GM19023 (cell line): ENCODE measurements around the gene PABPN1L.

Experiments
- ATAC-seq: cut with Tn5 transposase; IDR thresholded peaks from one replicate; pipeline ENCODE4 v1.9.1; 2021; ENCODE audit warnings: mild to moderate bottlenecking, moderate library complexity; ENCODE audit not compliant: unreplicated experiment

The PABPN1L gene

DNA sequence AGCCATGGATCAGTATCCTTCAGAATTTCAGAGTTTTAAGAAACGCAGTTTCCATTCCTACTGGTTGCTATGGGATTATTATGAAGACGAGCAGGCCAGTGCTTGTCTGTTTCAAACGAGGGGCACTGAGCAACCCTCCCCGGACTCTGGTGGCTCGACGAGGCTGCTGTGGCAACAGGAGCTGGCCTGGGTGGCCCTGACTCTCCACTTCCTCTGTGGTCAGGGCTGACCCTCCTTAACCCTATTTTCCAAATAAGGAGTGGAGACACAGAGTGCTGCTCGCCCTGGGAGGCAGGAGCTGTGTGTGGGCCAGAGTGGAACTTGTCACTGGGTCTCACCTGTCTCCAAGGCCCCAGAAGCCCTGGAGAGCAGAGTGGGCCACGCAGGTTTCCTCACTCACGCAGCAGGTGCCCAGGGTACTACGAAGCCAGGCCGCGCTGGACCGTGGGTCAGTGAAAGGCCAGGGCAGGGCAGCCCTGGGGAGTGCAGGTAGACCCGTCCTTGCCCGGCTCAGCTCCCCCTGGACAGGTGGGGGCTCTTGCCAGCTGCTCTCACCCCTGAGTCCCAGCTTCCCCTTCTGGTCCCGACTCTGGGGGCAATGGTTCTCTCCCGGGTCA is 13.0 kb downstream of the PABPN1L start:
- no peak for ATAC-seq

GRCh38 chr16:88851616-88852015 is 14.8 kb downstream of the PABPN1L start:
- no peak for ATAC-seq

DNA sequence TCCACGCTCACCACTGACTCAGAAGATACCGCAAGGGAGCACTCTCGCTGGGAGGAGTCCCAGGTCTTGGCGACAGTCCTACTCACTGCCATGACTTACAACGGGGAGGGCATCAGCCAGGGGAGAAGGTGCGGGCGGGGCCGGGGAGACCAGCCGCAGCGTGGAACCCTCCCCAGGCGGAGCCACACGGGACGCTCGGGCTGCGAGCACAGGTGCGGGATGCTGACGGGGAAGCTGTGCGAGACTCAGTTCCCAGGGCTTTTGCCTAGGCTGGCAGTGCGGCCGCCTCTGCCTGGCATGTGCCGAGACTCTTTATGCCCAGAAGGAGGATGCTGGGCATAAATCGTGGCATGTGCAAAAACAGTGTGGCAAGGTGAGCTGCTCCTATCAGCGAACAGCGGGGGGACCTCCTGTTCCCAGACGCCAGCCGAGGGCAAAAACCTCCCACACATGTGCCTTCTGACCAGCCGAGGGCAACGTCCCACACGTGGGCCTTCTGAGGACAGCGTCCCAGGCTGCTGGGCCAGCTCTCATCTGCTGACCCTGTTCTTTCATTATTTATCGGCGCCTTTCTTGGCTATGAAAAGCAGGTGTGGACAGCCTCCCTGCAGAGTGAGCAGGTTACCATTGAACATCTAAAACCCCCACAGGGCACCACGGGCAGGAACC is 15.8 kb downstream of the PABPN1L start:
- no peak for ATAC-seq

DNA sequence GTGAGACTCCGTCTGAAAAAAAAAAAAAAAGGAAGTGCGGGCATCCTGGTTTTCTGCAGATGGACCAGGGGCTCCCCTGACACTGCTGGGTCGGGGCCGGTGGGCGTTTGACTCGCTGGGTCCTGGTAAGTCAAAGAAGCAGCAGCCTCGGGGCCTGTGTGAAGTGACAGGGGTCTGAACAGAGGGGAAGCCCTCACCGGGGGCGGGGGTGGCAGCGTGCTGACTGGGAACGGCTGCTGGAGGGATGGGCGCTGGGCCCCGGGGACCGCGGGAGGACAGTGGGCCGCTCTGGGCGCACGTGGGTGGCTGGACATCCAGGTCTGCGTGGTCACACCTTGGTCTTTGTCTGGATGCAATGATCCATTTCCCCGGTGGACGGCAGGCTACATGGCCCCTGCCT is 17.9 kb downstream of the PABPN1L start:
- no peak for ATAC-seq

- ATAC-seq: no peak
Observed at GRCh38 chr16:88847654-88848053, 18.8 kb downstream of the PABPN1L start.

GRCh38 chr16:88846088-88846487 is 20.4 kb downstream of the PABPN1L start:
- no peak for ATAC-seq

DNA sequence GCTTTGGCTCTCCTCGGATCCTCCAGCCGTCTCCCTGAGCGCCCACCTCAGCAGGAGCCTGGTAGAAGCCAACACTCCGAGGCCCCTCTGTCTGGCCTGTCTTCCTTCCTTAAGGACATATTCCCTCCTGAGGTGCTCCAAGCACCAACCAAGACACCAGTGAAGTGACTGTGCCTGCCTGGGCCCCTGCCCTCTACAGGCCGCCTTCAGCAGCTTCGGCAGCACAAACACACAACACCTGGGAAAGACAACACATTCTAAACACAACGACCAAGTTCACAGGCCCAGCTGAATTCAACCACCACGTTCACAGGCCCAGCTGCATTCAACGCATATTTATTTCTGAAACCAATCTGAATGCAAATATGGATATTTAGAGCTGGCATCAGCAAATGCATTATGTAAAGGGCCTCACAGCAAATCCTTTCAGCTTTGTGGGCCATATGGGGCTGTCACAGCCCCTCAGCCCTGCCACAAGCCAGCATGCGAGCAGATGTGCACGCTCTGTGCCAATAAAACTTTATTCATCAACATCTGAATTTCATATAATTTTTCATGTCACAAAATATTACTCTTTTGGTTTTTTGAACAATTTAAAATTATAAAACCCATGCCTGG is 21.9 kb downstream of the PABPN1L start:
- no peak for ATAC-seq

GRCh38 chr16:88843256-88843655 is 23.2 kb downstream of the PABPN1L start:
- ATAC-seq: no peak

DNA sequence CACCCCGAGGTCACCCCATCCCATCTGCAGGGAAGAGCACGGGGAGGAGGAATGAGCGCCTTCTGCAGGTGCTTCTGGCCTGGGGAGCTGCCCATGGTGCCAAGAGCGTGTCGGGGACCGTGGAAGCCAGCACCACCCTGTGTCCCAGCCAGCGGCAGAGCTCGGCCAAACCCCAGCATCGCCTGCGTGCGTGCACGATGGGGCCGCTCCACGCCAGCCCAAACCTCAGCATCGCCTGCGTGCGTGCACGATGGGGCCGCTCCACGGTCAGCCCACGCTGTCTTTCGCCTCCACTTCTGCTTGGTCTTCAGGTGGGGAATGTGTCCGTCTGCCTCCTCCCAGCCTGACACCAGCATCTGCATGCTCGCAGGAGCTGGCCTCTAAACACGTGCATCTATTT is 23.7 kb downstream of the PABPN1L start:
- ATAC-seq: no peak

DNA sequence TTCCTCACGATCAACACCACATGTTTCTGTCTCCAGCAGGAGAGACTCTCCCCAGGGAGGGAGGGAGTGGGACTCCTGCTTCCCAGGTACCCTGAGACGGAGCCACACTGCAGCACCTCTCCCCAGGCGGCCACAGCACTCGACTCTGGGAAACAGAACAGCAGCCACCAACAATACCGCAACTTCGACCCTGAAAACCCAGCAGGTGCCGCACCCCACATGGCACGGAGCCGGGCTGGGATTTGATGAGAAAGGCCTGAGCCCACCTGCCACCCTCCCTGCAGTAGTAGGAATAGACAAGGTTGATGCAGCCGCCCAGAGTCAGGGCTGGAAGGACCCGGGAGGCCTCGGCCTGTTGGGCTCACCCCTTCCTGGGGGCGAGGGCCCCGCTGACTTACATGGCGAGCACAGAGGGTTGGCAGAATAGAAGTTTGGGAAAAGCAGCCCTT is 24.1 kb downstream of the PABPN1L start:
- no peak for ATAC-seq

GRCh38 chr16:88841521-88842307 is 24.7 kb downstream of the PABPN1L start:
- no peak for ATAC-seq

- no peak for ATAC-seq
Observed at GRCh38 chr16:88840600-88841215, 25.8 kb downstream of the PABPN1L start.

GRCh38 chr16:88839745-88840599 is 26.5 kb downstream of the PABPN1L start:
- ATAC-seq: no peak

- ATAC-seq: no peak
Observed at GRCh38 chr16:88839026-88839529, 27.4 kb downstream of the PABPN1L start.

DNA sequence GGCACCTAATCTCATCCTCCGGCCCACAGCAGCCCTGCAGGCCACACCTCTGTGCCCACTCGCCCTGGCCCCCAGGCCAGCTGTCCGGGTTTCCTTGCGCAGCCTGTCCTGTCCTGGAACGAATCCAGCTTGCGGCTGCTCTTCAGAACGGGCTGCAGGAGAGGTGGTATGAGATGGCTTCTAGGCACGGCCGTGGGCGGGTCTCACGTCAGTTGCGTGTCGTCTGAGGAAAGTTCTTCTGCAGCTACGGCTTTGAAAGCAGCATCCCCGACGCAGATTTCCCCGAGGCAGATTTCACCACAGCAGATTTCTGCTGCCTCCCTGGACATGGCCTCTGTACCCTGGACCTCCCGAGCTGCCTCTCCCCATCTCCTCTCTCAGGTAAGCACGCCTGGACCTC is 27.9 kb downstream of the PABPN1L start:
- no peak for ATAC-seq

DNA sequence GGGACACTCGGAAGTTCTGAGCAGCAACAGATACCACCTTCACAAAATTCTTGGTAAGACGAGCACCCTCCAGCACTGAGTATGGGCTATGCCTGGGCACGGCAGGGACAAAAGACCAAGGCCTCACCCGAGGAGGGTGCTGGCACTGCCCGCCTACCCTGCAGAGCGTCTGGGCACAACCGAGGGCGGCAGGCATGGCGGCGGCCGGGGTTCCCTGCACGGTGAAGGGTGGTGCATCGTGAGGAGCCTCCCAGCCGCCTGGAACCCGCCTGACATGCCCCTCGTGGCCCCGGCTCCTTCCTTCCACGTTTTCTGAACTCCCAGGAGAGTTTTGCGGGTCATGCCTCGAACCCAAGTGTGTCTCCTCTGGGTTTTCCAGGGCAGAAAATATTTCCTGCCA is 28.7 kb downstream of the PABPN1L start:
- no peak for ATAC-seq

DNA sequence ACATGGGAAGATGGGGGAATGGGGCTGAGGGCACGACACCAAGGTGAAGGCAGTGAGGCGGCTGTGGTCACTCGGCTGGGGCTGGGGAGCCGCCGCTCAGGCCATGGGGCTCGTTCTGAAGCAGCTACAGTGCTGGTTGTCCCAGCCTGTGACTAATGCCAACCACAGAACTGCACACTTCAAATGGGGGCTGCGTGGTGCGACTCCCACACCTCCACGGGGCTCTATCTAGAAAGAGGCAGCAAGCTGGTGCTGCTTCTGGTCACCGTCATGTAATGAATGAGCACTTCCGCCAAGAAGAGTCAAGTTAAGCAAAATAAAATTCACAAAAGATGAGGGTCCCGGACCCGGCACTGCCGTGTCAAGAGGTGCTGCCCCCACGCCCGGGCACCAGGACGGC is 29.7 kb downstream of the PABPN1L start:
- no peak for ATAC-seq

DNA sequence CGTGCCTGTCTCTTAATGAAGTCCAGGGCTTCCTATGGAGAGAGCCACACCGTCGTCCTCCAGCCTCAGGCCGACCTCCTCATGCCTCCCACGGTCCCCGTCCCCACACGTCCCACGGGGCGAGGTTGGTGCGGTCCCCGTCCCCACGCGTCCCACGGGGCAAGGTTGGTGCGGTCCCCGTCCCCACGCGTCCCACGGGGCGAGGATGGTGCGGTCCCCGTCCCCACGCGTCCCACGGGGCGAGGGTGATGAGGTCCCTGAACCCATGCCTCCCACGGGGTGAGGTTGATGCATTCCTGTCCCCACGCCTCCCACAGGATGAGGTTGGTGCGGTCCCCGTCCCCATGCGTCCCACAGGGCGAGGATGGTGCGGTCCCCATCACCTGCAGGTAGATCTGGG is 30.6 kb downstream of the PABPN1L start:
- ATAC-seq: no peak

- ATAC-seq: no peak
Observed at GRCh38 chr16:88835383-88835782, 31.1 kb downstream of the PABPN1L start.

DNA sequence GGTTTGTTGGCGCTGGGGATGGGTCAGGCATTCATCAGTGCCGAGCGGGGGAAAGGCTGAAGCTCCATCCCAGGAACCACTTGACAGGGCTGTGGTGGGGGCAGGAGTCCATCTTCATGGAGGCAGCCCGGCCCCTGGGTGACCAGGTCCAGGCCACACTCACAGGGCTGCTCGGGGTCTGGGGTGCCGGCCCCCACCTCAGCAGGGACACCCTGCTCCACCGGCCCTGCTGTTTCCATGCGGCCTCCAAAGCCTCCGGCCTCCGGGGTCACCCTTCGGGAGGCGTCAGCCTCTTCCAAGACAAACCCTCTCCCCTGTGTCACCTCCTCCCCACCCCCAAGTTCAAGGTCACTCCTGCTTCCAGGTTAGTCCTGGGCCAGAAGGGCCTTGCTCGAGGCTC is 31.8 kb downstream of the PABPN1L start:
- ATAC-seq: no peak
